HepG2 (cell line): ENCODE results near the gene GIPC2. TPM values are rescaled to one million over a fixed set of nuclear protein-coding genes. Genes with fewer than 3 reads are reported as not detected.

Source experiments
- ADNP ChIP-seq: sonication (generic); formaldehyde crosslinking; IDR thresholded peaks from 2 replicates; pipeline ENCODE4 v1.4.0; 2020; ENCODE audit warnings: missing genetic modification reagents
- BHLHE40 ChIP-seq: IDR thresholded peaks from 2 replicates; pipeline ENCODE4 v1.6.1; 2011; ENCODE audit warnings: low read length, improper control_type of control experiment
- CAMTA2 ChIP-seq: sonication (generic); formaldehyde crosslinking; IDR thresholded peaks from 2 replicates; pipeline ENCODE4 v1.4.0; 2020; ENCODE audit warnings: mild to moderate bottlenecking, missing genetic modification reagents, borderline replicate concordance
- ERF ChIP-seq: IDR thresholded peaks from 2 replicates; pipeline ENCODE4 v1.6.1; 2018; ENCODE audit warnings: missing biosample characterization, missing genetic modification reagents
- GATA4 ChIP-seq: sonication (generic); IDR thresholded peaks from 2 replicates; pipeline ENCODE4 v1.6.1; 2016; ENCODE audit warnings: antibody characterized with exemption, low read depth, borderline replicate concordance
- MEF2D ChIP-seq: sonication (generic); formaldehyde crosslinking; IDR thresholded peaks from 2 replicates; pipeline ENCODE4 v1.5.1; 2020; ENCODE audit warnings: mild to moderate bottlenecking, missing genetic modification reagents
- MNT ChIP-seq: fragments of 450-650 bp; IDR thresholded peaks from 2 replicates; pipeline ENCODE4 v1.6.1; 2016
- SNAPC5 ChIP-seq: sonication (generic); formaldehyde crosslinking; IDR thresholded peaks from 2 replicates; pipeline ENCODE4 v1.8.1; 2023; ENCODE audit warnings: mild to moderate bottlenecking, missing genetic modification reagents, borderline replicate concordance
- TCF7L2 ChIP-seq: IDR thresholded peaks from 2 replicates; pipeline ENCODE4 v1.6.1; 2011; ENCODE audit warnings: mild to moderate bottlenecking, low read depth, low read length, moderate library complexity
- ZBTB8A ChIP-seq: sonication (generic); formaldehyde crosslinking; IDR thresholded peaks from 2 replicates; pipeline ENCODE4 v1.4.0; 2020; ENCODE audit warnings: mild to moderate bottlenecking, low read depth, missing genetic modification reagents, borderline replicate concordance
- ZNF383 ChIP-seq: sonication (generic); formaldehyde crosslinking; IDR thresholded peaks from 2 replicates; pipeline ENCODE4 v1.4.0; 2020; ENCODE audit warnings: missing genetic modification reagents, mild to moderate bottlenecking, borderline replicate concordance
- ZNF431 ChIP-seq: sonication (generic); formaldehyde crosslinking; IDR thresholded peaks from 2 replicates; pipeline ENCODE4 v1.9.0; 2022; ENCODE audit warnings: missing genetic modification reagents, low read depth, mild to moderate bottlenecking, borderline replicate concordance
- ZNF468 ChIP-seq: sonication (generic); formaldehyde crosslinking; IDR thresholded peaks from 2 replicates; pipeline ENCODE4 v1.8.0; 2022; ENCODE audit warnings: mild to moderate bottlenecking, moderate library complexity, missing genetic modification reagents
- ZNF484 ChIP-seq: sonication (generic); formaldehyde crosslinking; IDR thresholded peaks from 2 replicates; pipeline ENCODE4 v1.5.1; 2020; ENCODE audit warnings: mild to moderate bottlenecking, low read depth, missing genetic modification reagents, borderline replicate concordance
- ZNF609 ChIP-seq: sonication (generic); formaldehyde crosslinking; IDR thresholded peaks from 2 replicates; pipeline ENCODE4 v1.4.0; 2020; ENCODE audit warnings: mild to moderate bottlenecking, missing genetic modification reagents, borderline replicate concordance
- ZNF782 ChIP-seq: sonication (generic); formaldehyde crosslinking; IDR thresholded peaks from 2 replicates; pipeline ENCODE4 v1.4.0; 2020; ENCODE audit warnings: missing genetic modification reagents, mild to moderate bottlenecking, borderline replicate concordance
- polyA plus RNA-seq, 8 experiments: library from polyadenylated mRNA; depleted of rRNA in 3 of 8; stranded (reverse) in 7 of 8; unstranded in 1 of 8; fragments of >200 nt; fragmentation: Illumina TruSeq in 4 of 8; extraction: Trizol in 4 of 8; gene quantifications; 2 replicates each; pipeline versions ENCODE4 v1.2.1 to v1.2.3, GENCODE V29; 2011 to 2016; ENCODE audit warnings: low read depth in 4 of 8, missing spikeins in 1 of 8, mixed read lengths in 1 of 8; ENCODE audit not compliant: insufficient read depth in 1 of 8
- total RNA-seq, 5 experiments: library from RNA; depleted of rRNA; stranded (reverse); fragments of >200 nt; fragmentation: Illumina TruSeq; extraction: Trizol; gene quantifications; 2 replicates each; pipeline ENCODE4 v1.2.3, GENCODE V29; 2016; ENCODE audit warnings: low read depth in 1 of 5
- TF ChIP-seq, protein P1 (sequence below), 2 experiments: sonication (generic) in 1 of 2; formaldehyde crosslinking in 1 of 2; IDR thresholded peaks; 2 replicates each; pipeline versions ENCODE4 v1.5.1 to v1.6.1; 2011 to 2020; ENCODE audit warnings: borderline replicate concordance in 1 of 2, low read depth in 1 of 2, low read length in 1 of 2, mild to moderate bottlenecking in 1 of 2, missing genetic modification reagents in 1 of 2, moderate library complexity in 1 of 2

Gene GIPC2
- total and polyA plus RNA-seq, 2 of the 13 experiments (the other 11 are each of a cell fraction or from before 2014, with no cell fraction given): 6.1 to 21.6 TPM

GRCh38 chr1:78003882-78004718 is 41.7 kb upstream of the GIPC2 start (continued):
- TF ChIP-seq, protein P1, sequence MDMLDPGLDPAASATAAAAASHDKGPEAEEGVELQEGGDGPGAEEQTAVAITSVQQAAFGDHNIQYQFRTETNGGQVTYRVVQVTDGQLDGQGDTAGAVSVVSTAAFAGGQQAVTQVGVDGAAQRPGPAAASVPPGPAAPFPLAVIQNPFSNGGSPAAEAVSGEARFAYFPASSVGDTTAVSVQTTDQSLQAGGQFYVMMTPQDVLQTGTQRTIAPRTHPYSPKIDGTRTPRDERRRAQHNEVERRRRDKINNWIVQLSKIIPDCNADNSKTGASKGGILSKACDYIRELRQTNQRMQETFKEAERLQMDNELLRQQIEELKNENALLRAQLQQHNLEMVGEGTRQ (IDR thresholded peaks at IDR 0.05; ENCODE audit: low read depth, low read length): no peak
- TF ChIP-seq, protein P1 (CRISPR knock-in tag; IDR thresholded peaks at IDR 0.05; ENCODE audit: borderline replicate concordance): no peak
- TF ChIP-seq MNT (no peak), GATA4 (peak; percentile 91), ZNF609 (CRISPR knock-in tag) (no peak), ZNF484 (CRISPR knock-in tag) (no peak), BHLHE40 (peak; percentile 13; the same call in 1 of the 2 replicates), ZNF383 (CRISPR knock-in tag) (no peak), ZNF468 (CRISPR knock-in tag) (no peak), ZBTB8A (CRISPR knock-in tag) (no peak), TCF7L2 (no peak), ZNF431 (CRISPR knock-in tag) (no peak), CAMTA2 (no peak), ERF (CRISPR knock-in tag) (no peak), ADNP (no peak), ZNF782 (CRISPR knock-in tag) (no peak), MEF2D (no peak), SNAPC5 (peak; percentile 99)
